HCT116 (cell line): ENCODE measurements around the gene A1CF.

Experiments
- EZH2 ChIP-seq: fragments of 200-600 bp; sonication (generic); IDR thresholded peaks from 2 replicates; pipeline ENCODE4 v1.6.1; 2017; ENCODE audit warnings: antibody characterized with exemption, mixed run types
- EZH2phosphoT487 ChIP-seq: fragments of 200-600 bp; IDR thresholded peaks from 2 replicates; pipeline ENCODE4 v1.6.1; 2018; ENCODE audit warnings: antibody characterized with exemption, borderline replicate concordance
- FOSL1 ChIP-seq: IDR thresholded peaks from 2 replicates; pipeline ENCODE4 v1.6.1; 2012; ENCODE audit warnings: low read depth
- POLR2A ChIP-seq: IDR thresholded peaks from 2 replicates; pipeline ENCODE4 v1.7.0; 2011; ENCODE audit warnings: borderline replicate concordance; ENCODE audit not compliant: insufficient read depth, insufficient read length; ENCODE audit errors: extremely low read depth
- POLR2AphosphoS5 ChIP-seq: IDR thresholded peaks from 2 replicates; pipeline ENCODE4 v1.6.1; 2011; ENCODE audit warnings: mild to moderate bottlenecking, low read depth, low read length, moderate library complexity
- SP1 ChIP-seq: IDR thresholded peaks from 2 replicates; pipeline ENCODE4 v1.6.1; 2012; ENCODE audit warnings: low read depth
- YY1 ChIP-seq: IDR thresholded peaks from 2 replicates; pipeline ENCODE4 v1.6.1; 2011; ENCODE audit warnings: low read length, low read depth, moderate library complexity, mild to moderate bottlenecking; ENCODE audit not compliant: insufficient replicate concordance; ENCODE audit errors: extremely low read depth
- ZFX ChIP-seq: fragments of 450-650 bp; IDR thresholded peaks from 2 replicates; pipeline ENCODE4 v1.6.1; 2017
- ZNF274 ChIP-seq: fragments of 200-500 bp; sonication (Bioruptor generic); IDR thresholded peaks from 2 replicates; pipeline ENCODE4 v1.6.1; 2014; ENCODE audit warnings: mild to moderate bottlenecking, low read depth, low read length, inconsistent platforms
- TF ChIP-seq, protein P1 (sequence below), 3 experiments: fragments of 200-600 bp in 1 of 3; sonication (generic) in 1 of 3; IDR thresholded peaks in 2 of 3; conservative IDR thresholded peaks in 1 of 3; 2 replicates each; pipeline ENCODE4 v1.5.1; 2012 to 2017; ENCODE audit warnings: low read depth in 2 of 3, low read length in 2 of 3, antibody characterized with exemption in 1 of 3, borderline replicate concordance in 1 of 3, control low read depth in 1 of 3, mild to moderate bottlenecking in 1 of 3, mixed read lengths in 1 of 3, mixed run types in 1 of 3, moderate library complexity in 1 of 3; ENCODE audit not compliant: insufficient read depth in 1 of 3
- TF ChIP-seq, protein P2 (sequence below): IDR thresholded peaks from 2 replicates; pipeline ENCODE4 v1.6.1; 2011; ENCODE audit warnings: mild to moderate bottlenecking, low read length, moderate library complexity; ENCODE audit not compliant: insufficient replicate concordance; ENCODE audit errors: extremely low read depth
- TF ChIP-seq, protein P3 (sequence below): IDR thresholded peaks from 2 replicates; pipeline ENCODE4 v1.6.1; 2012
- TF ChIP-seq, protein P4 (sequence below): IDR thresholded peaks from 2 replicates; pipeline ENCODE4 v1.6.1; 2012
- TF ChIP-seq, protein P5 (sequence below): IDR thresholded peaks from 2 replicates; pipeline ENCODE4 v1.6.1; 2012; ENCODE audit warnings: low read depth

DNA sequence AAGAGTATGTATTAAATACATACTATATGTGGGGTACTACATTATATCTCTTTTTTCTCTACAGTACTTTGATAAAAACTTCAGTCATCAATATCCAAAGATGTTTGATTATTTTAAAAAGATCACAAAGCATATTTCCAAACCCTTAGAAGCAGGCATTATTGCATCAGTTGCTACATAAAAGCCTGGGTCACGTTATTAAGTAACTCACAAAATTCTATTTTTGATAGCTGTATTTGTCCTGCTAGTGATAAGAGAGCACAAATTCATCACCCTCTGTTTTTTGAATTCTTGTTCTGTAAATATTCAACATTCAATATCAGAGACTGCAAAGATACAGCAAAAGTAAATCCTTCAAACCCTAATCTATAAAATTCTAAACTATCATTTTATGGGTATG, 30.0 kb downstream of the A1CF start:
- no peak for TF ChIP-seq POLR2A
- TF ChIP-seq, protein P1, sequence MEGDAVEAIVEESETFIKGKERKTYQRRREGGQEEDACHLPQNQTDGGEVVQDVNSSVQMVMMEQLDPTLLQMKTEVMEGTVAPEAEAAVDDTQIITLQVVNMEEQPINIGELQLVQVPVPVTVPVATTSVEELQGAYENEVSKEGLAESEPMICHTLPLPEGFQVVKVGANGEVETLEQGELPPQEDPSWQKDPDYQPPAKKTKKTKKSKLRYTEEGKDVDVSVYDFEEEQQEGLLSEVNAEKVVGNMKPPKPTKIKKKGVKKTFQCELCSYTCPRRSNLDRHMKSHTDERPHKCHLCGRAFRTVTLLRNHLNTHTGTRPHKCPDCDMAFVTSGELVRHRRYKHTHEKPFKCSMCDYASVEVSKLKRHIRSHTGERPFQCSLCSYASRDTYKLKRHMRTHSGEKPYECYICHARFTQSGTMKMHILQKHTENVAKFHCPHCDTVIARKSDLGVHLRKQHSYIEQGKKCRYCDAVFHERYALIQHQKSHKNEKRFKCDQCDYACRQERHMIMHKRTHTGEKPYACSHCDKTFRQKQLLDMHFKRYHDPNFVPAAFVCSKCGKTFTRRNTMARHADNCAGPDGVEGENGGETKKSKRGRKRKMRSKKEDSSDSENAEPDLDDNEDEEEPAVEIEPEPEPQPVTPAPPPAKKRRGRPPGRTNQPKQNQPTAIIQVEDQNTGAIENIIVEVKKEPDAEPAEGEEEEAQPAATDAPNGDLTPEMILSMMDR (IDR thresholded peaks at IDR 0.05 in 2 of 3, conservative IDR thresholded peaks at IDR 0.05 in 1 of 3; ENCODE audit: borderline replicate concordance in 1 of 3, insufficient read depth in 1 of 3, low read depth in 2 of 3, low read length in 2 of 3) = no peak
- TF ChIP-seq YY1 = no peak
- no peak for TF ChIP-seq FOSL1
- TF ChIP-seq EZH2 = no peak
- TF ChIP-seq, protein P2, sequence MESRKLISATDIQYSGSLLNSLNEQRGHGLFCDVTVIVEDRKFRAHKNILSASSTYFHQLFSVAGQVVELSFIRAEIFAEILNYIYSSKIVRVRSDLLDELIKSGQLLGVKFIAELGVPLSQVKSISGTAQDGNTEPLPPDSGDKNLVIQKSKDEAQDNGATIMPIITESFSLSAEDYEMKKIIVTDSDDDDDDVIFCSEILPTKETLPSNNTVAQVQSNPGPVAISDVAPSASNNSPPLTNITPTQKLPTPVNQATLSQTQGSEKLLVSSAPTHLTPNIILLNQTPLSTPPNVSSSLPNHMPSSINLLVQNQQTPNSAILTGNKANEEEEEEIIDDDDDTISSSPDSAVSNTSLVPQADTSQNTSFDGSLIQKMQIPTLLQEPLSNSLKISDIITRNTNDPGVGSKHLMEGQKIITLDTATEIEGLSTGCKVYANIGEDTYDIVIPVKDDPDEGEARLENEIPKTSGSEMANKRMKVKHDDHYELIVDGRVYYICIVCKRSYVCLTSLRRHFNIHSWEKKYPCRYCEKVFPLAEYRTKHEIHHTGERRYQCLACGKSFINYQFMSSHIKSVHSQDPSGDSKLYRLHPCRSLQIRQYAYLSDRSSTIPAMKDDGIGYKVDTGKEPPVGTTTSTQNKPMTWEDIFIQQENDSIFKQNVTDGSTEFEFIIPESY = no peak
- no peak for TF ChIP-seq EZH2phosphoT487
- TF ChIP-seq, protein P3, sequence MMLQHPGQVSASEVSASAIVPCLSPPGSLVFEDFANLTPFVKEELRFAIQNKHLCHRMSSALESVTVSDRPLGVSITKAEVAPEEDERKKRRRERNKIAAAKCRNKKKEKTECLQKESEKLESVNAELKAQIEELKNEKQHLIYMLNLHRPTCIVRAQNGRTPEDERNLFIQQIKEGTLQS = no peak
- TF ChIP-seq, protein P4, sequence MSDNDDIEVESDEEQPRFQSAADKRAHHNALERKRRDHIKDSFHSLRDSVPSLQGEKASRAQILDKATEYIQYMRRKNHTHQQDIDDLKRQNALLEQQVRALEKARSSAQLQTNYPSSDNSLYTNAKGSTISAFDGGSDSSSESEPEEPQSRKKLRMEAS = no peak
- no peak for TF ChIP-seq ZNF274
- no peak for TF ChIP-seq ZFX
- TF ChIP-seq SP1 = no peak
- no peak for TF ChIP-seq POLR2AphosphoS5
- TF ChIP-seq, protein P5, sequence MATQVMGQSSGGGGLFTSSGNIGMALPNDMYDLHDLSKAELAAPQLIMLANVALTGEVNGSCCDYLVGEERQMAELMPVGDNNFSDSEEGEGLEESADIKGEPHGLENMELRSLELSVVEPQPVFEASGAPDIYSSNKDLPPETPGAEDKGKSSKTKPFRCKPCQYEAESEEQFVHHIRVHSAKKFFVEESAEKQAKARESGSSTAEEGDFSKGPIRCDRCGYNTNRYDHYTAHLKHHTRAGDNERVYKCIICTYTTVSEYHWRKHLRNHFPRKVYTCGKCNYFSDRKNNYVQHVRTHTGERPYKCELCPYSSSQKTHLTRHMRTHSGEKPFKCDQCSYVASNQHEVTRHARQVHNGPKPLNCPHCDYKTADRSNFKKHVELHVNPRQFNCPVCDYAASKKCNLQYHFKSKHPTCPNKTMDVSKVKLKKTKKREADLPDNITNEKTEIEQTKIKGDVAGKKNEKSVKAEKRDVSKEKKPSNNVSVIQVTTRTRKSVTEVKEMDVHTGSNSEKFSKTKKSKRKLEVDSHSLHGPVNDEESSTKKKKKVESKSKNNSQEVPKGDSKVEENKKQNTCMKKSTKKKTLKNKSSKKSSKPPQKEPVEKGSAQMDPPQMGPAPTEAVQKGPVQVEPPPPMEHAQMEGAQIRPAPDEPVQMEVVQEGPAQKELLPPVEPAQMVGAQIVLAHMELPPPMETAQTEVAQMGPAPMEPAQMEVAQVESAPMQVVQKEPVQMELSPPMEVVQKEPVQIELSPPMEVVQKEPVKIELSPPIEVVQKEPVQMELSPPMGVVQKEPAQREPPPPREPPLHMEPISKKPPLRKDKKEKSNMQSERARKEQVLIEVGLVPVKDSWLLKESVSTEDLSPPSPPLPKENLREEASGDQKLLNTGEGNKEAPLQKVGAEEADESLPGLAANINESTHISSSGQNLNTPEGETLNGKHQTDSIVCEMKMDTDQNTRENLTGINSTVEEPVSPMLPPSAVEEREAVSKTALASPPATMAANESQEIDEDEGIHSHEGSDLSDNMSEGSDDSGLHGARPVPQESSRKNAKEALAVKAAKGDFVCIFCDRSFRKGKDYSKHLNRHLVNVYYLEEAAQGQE = no peak
